Caco-2 (cell line): ENCODE measurements around the gene BAK1. TPM values are rescaled to one million over a fixed set of nuclear protein-coding genes. Genes with fewer than 3 reads are reported as not detected.
"Not testable (repeated sequence)": the region's sequence is repeated elsewhere in the genome, so short reads cannot be mapped to it uniquely, and the experiment has no call there.

ENCODE experiments used
- BruUV-seq: library from RNA; stranded (reverse); fragments of 400-500 nt; replicated peaks from 2 replicates; lab custom pipeline; 2021; lab: Mats Ljungman, UMichigan
- CTCF ChIA-PET: fragments of 300-600 bp; sonication (Branson Sonifier 250); formaldehyde crosslinking; loops from one replicate; lab custom pipeline; 2022; ENCODE audit warnings: antibody characterized with exemption; lab: Charles Lee
- POLR2A ChIA-PET: fragments of 300-600 bp; sonication (Branson Sonifier 250); formaldehyde crosslinking; loops from one replicate; lab custom pipeline; 2022; ENCODE audit warnings: antibody characterized with exemption; lab: Charles Lee
- DNase-seq, 2 experiments: peaks; one replicate each; pipeline versions ENCODE4 v3.0.0 to v3.0.0-alpha.2; 2020 to 2022
- H3K27me3 ChIP-seq: replicated peaks from 2 replicates; pipeline ENCODE4 v1.6.0; 2011; ENCODE audit warnings: low read length; ENCODE audit not compliant: control insufficient read depth, insufficient read depth
- H3K36me3 ChIP-seq: 2 replicates; pipeline ENCODE4 v1.5.1; 2011; ENCODE audit warnings: low read length; ENCODE audit not compliant: control insufficient read depth, insufficient read depth
- H3K4me1 ChIP-seq: fragments of 250-450 bp; sonication (Bioruptor Pico); 2 replicates; pipeline ENCODE4 v1.5.1; 2020; ENCODE audit warnings: mild to moderate bottlenecking
- H3K4me3 ChIP-seq: 2 replicates; pipeline ENCODE4 v1.5.1; 2011; ENCODE audit warnings: low read depth, mild to moderate bottlenecking, control low read depth, low read length
- H3K9me3 ChIP-seq: fragments of 250-450 bp; sonication (Bioruptor Pico); 2 replicates; pipeline ENCODE4 v1.5.1; 2020; ENCODE audit warnings: mild to moderate bottlenecking, moderate library complexity
- H3K27ac Mint-ChIP-seq: one replicate; pipeline ENCODE4 v1.8.0; 2022; ENCODE audit warnings: mixed read lengths; ENCODE audit not compliant: unreplicated experiment
- H3K27me3 Mint-ChIP-seq: one replicate; pipeline ENCODE4 v1.8.0; 2022; ENCODE audit warnings: mixed read lengths; ENCODE audit not compliant: insufficient read depth, unreplicated experiment
- H3K36me3 Mint-ChIP-seq: one replicate; pipeline ENCODE4 v1.8.0; 2022; ENCODE audit warnings: mild to moderate bottlenecking, mixed read lengths; ENCODE audit not compliant: insufficient read depth, unreplicated experiment
- H3K4me1 Mint-ChIP-seq: one replicate; pipeline ENCODE4 v1.8.0; 2022; ENCODE audit warnings: low read depth, mixed read lengths; ENCODE audit not compliant: unreplicated experiment
- H3K4me3 Mint-ChIP-seq: one replicate; pipeline ENCODE4 v1.8.0; 2022; ENCODE audit warnings: mild to moderate bottlenecking, moderate library complexity, mixed read lengths; ENCODE audit not compliant: unreplicated experiment
- H3K9me3 Mint-ChIP-seq: one replicate; pipeline ENCODE4 v1.8.0; 2022; ENCODE audit warnings: mixed read lengths; ENCODE audit not compliant: unreplicated experiment
- intact Hi-C: fragments of 100-400 bp; cut with micrococcal nuclease; formaldehyde crosslinking; loops from one replicate; pipeline ENCODE4 v1.10.0; 2022; ENCODE audit not compliant: unreplicated experiment
- total RNA-seq: library from RNA; stranded (reverse); gene quantifications from 2 replicates; pipeline ENCODE4 v1.2.3, GENCODE V29; 2022

BAK1 gene
- total RNA-seq, 1 experiment from 2014 or later = 29.4 TPM

DNA sequence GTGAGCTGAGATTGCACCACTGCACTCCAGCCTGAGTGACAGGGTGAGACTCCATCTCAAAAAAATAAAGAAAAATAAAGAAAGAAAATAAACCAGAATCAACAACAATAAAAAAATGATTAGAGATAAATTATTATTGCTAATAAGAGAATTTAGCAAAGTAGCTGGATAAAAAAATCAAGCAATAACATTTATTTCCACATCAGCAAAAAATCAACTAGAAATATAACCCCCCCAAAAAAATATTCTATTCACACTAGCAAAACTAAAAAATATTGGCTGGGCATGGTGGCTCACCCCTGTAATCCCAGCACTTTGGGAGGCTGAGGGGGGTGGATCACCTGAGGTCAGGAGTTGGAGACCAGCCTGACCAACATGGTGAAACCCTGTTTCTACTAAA lies 49.5 kb downstream of the BAK1 start:
- CTCF ChIA-PET = interaction anchor here (0.6 kb wide), 1 partner anchor 18 kb away, joined by 3 read pairs; no protein-coding TSS in a partner anchor
- H3K4me3 Mint-ChIP-seq, H3K36me3 Mint-ChIP-seq, H3K27ac Mint-ChIP-seq, H3K36me3 ChIP-seq, H3K4me1 Mint-ChIP-seq, H3K4me3 ChIP-seq, H3K27me3 Mint-ChIP-seq, H3K9me3 ChIP-seq, POLR2A ChIA-PET, intact Hi-C loops, H3K4me1 ChIP-seq, H3K27me3 ChIP-seq, BruUV-seq, H3K9me3 Mint-ChIP-seq, DNase-seq: not testable (repeated sequence)

Other genes starting within 250 kb of the BAK1 start
- gene KIFC1, start 188.5 kb downstream of the BAK1 start, total RNA-seq = 65.3 and 65.4 TPM in 2 replicates
- gene PHF1, start 169.3 kb downstream of the BAK1 start, total RNA-seq = 23.6 and 26.4 TPM in 2 replicates
- gene CUTA, start 162.2 kb downstream of the BAK1 start, total RNA-seq = 166 and 177 TPM in 2 replicates
- gene SYNGAP1, start 160.2 kb downstream of the BAK1 start, total RNA-seq = 17.1 and 18.3 TPM in 2 replicates
- 11.4 and 12.5 TPM in 2 replicates for gene ZBTB9, start 125.7 kb downstream of the BAK1 start, total RNA-seq
- gene ITPR3, start 41.0 kb upstream of the BAK1 start, total RNA-seq = 42.1 and 50.5 TPM in 2 replicates
- gene UQCC2, start 131.4 kb upstream of the BAK1 start, total RNA-seq = 115 and 122 TPM in 2 replicates
- 0.44 and 0.45 TPM in 2 replicates for gene IP6K3, start 166.6 kb upstream of the BAK1 start, total RNA-seq
- 52.9 and 53.2 TPM in 2 replicates for gene LEMD2, start 208.9 kb upstream of the BAK1 start, total RNA-seq
- gene MLN, start 223.7 kb upstream of the BAK1 start, total RNA-seq = not detected in 2 replicates